Glomerular visceral epithelial cell (primary cell): ENCODE measurements around the gene PPP1R18.
"Not testable (repeated sequence)": the region's sequence is repeated elsewhere in the genome, so short reads cannot be mapped to it uniquely, and the experiment has no call there.

Experiments
- DNase-seq: peaks from one replicate; pipeline ENCODE4 v3.0.0-alpha.2; 2016; ENCODE audit errors: extremely low spot score

PPP1R18 gene

GRCh38 chr6:30686009-30686907 is at the start of gene PPP1R18:
TSS of gene PPP1R18 (minus strand) at chr6:30686645. CDS start at chr6:30686018, 627 bp downstream.
- DNase-seq, result peak; percentile 71

- DNase-seq, result no peak
Observed at GRCh38 chr6:30735668-30736314, 49.3 kb upstream of the PPP1R18 start.

- no peak for DNase-seq
Observed at GRCh38 chr6:30732237-30732943, 45.9 kb upstream of the PPP1R18 start.

- DNase-seq, result peak; percentile 84
Observed at GRCh38 chr6:30730601-30731435, 44.4 kb upstream of the PPP1R18 start.

GRCh38 chr6:30727920-30728553 is 41.6 kb upstream of the PPP1R18 start:
- DNase-seq, result no peak

- DNase-seq, result no peak
Observed at GRCh38 chr6:30726506-30727413, 40.3 kb upstream of the PPP1R18 start.

- DNase-seq, result peak; percentile 79
Observed at GRCh38 chr6:30725713-30726505, 39.5 kb upstream of the PPP1R18 start.

- no peak for DNase-seq
Observed at GRCh38 chr6:30724906-30725667, 38.6 kb upstream of the PPP1R18 start.

- DNase-seq, result not testable (repeated sequence)
Observed at GRCh38 chr6:30723843-30724741, 37.6 kb upstream of the PPP1R18 start.

- DNase-seq, result not testable (repeated sequence)
Observed at GRCh38 chr6:30723159-30723842, 36.9 kb upstream of the PPP1R18 start.

GRCh38 chr6:30722280-30723112 is 36.1 kb upstream of the PPP1R18 start:
- peak; percentile 84 for DNase-seq

- peak; percentile 44 for DNase-seq
Observed at GRCh38 chr6:30722025-30722279, 35.5 kb upstream of the PPP1R18 start.

GRCh38 chr6:30721198-30722024 is 35.0 kb upstream of the PPP1R18 start:
- DNase-seq, result peak; percentile 95

- peak; percentile 59 for DNase-seq
Observed at GRCh38 chr6:30720738-30721197, 34.3 kb upstream of the PPP1R18 start.
